ENCODE data around the gene QPRT. TPM values are rescaled to one million over a fixed set of nuclear protein-coding genes. Genes with fewer than 3 reads are reported as not detected.
"Not testable (repeated sequence)": the region's sequence is repeated elsewhere in the genome, so short reads cannot be mapped to it uniquely, and the experiment has no call there.

QPRT gene
- total RNA-seq, 3 donors from 2014 or later: 25.3 to 54.6 (median 25.4) TPM

DNA sequence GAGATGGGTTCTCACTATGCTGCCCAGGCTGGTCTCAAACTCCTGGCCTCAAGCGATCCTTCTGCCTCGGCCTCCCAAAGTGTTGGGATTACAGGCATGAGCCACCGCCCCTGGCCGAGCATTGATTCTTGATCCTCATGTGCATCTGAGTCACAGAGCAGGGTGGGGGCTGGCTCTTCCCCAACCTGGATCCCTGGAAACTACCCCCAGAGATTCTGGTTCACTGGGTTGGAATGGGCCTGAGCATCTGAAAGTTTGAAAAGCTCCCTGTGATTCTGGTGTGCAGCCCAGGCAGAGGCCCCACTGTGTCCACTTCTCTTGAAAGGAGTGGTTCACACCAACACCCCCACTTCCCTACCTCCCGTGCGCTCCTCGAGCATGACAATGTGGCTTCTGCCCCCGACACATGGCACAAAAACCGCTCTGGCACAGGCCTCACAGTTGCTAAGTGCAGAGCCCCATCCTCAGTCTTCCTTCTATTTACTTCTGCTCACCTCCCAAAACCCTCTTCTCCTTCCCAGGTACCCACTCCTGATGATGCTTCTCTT is 4.6 kb downstream of the QPRT start:
- intact Hi-C loops (cut with DNase I, micrococcal nuclease): no loop called here
- no peak for ATAC-seq
- no peaks in the 10 kb centered on the region for H3K9me3 ChIP-seq
- DNase-seq: no peak
- no peaks in the 10 kb centered on the region for H3K36me3 ChIP-seq (ENCODE audit: low read depth)
- TF ChIP-seq, protein P1, sequence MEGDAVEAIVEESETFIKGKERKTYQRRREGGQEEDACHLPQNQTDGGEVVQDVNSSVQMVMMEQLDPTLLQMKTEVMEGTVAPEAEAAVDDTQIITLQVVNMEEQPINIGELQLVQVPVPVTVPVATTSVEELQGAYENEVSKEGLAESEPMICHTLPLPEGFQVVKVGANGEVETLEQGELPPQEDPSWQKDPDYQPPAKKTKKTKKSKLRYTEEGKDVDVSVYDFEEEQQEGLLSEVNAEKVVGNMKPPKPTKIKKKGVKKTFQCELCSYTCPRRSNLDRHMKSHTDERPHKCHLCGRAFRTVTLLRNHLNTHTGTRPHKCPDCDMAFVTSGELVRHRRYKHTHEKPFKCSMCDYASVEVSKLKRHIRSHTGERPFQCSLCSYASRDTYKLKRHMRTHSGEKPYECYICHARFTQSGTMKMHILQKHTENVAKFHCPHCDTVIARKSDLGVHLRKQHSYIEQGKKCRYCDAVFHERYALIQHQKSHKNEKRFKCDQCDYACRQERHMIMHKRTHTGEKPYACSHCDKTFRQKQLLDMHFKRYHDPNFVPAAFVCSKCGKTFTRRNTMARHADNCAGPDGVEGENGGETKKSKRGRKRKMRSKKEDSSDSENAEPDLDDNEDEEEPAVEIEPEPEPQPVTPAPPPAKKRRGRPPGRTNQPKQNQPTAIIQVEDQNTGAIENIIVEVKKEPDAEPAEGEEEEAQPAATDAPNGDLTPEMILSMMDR (IDR thresholded peaks at IDR 0.05): no peak
- no peak overlapping the region for H3K4me3 ChIP-seq
- peaks cover 8% of the 10 kb centered on the region for H3K4me1 ChIP-seq (ENCODE audit: low read depth)

DNA sequence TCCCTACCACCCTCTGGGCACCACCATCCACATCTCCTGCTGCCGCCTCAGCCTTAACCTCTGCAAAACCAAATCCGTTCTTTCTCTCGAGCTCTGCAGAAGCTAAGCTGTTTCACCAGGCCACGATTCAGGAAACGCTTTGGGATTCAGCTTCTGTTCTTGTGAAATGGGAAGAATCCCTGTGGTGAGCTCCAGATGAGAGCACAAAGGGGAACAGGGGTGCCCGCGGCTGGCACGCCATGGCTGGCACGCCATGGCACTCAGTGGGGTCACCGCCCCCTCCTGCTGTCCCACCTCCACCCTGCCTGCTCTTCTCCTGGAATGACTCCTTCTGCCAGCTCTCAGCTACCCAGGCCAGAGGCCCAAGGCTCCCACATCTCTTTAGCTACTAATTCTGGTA is 5.7 kb downstream of the QPRT start:
- intact Hi-C loops (cut with DNase I, micrococcal nuclease): no loop called here
- no peak overlapping the region for H3K4me3 ChIP-seq
- TF ChIP-seq, protein P1 (IDR thresholded peaks at IDR 0.05): no peak
- no peaks in the 10 kb centered on the region for H3K36me3 ChIP-seq (ENCODE audit: low read depth)
- peaks cover 8% of the 10 kb centered on the region for H3K4me1 ChIP-seq (ENCODE audit: low read depth)
- no peak for ATAC-seq
- no peak for DNase-seq
- no peaks in the 10 kb centered on the region for H3K9me3 ChIP-seq

DNA sequence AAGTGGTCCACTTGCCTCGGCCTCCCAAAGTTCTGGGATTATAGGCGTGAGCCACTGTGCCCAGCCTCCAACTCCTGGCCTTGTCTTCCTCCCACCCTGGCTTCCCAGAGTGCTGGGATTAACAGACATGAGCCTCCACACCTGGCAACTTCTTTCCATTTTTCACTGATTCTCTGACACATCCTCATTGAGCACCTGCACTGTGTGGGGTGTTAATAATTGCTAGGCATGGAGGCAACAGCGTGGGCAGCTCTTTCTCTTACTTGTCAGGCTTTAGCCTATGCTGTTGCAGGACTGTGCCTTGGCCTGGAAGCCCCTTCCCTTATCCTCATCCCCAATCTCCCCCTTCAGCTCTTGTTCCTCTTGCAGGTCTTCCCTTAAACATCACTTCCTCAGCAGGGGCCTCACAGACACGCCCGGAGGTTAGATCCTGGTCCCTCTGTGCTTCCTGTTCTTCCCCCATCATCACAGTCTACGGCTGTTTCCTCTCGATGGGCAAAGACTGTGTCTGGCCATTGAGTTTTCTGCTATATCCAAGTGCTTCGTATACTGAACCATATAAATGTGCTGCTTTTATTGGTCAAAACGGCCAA is 7.9 kb downstream of the QPRT start:
- Histone ChIP-seq H3K36me3 (ENCODE audit: low read depth) (no peaks in the 10 kb centered on the region), H3K4me3 (no peak overlapping the region), H3K4me1 (ENCODE audit: low read depth) (peaks cover 3% of the 10 kb centered on the region), H3K9me3 (no peaks in the 10 kb centered on the region)
- TF ChIP-seq, protein P1 (IDR thresholded peaks at IDR 0.05): no peak
- ATAC-seq (no peak), DNase-seq (no peak)
- intact Hi-C loops (cut with DNase I, micrococcal nuclease): no loop called here

DNA sequence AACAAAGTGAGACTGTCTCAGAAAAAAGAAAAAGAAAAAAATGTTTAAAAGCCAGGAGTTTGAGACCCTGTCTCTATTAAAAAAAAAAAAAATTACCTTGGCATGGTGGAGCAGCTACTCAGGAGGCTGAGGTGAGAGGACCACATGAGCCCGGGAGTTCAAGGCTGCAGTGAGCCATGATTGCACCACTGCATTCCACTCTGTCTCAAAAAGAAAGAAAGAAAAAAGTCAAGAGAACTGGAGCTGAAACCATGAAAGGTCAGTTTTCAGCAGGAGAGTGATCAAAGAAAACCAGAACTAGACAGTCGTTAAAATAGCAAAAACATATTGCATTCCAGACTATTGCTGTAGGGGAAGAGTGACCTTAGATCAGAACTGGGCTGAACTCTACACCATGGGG is 8.8 kb downstream of the QPRT start:
- DNase-seq: no peak
- peaks cover 3% of the 10 kb centered on the region for H3K4me1 ChIP-seq (ENCODE audit: low read depth)
- TF ChIP-seq, protein P1 (IDR thresholded peaks at IDR 0.05): no peak
- ATAC-seq: no peak
- intact Hi-C loops (cut with DNase I, micrococcal nuclease): no loop called here
- no peaks in the 10 kb centered on the region for H3K9me3 ChIP-seq
- H3K4me3 ChIP-seq: no peak overlapping the region
- no peaks in the 10 kb centered on the region for H3K36me3 ChIP-seq (ENCODE audit: low read depth)

DNA sequence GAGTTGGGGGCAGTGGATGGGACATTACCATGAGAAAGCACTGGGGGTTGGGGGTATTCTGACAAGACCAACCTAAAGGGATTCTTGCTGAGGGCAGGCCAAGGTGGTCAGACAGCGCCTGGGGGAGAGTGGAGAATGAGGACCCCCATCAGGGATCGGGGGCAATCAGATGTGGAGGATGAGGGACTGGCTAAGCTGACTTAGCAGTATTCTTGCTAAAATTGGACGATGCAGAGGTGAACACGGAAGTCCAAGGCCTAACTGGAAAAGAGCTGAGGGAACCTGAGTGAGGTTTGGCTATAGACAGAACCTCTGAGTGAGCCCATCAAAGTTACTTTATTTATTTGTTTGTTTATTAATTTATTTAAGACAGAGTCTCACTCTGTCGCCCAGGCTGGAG is 9.2 kb downstream of the QPRT start:
- H3K36me3 ChIP-seq (ENCODE audit: low read depth): no peaks in the 10 kb centered on the region
- peaks cover 3% of the 10 kb centered on the region for H3K4me1 ChIP-seq (ENCODE audit: low read depth)
- ATAC-seq (no peak), DNase-seq (peak in 1 of 3 donors; percentile 11)
- no peaks in the 10 kb centered on the region for H3K9me3 ChIP-seq
- intact Hi-C loops (cut with DNase I, micrococcal nuclease): no loop called here
- H3K4me3 ChIP-seq: no peak overlapping the region
- TF ChIP-seq, protein P1 (IDR thresholded peaks at IDR 0.05): no peak

DNA sequence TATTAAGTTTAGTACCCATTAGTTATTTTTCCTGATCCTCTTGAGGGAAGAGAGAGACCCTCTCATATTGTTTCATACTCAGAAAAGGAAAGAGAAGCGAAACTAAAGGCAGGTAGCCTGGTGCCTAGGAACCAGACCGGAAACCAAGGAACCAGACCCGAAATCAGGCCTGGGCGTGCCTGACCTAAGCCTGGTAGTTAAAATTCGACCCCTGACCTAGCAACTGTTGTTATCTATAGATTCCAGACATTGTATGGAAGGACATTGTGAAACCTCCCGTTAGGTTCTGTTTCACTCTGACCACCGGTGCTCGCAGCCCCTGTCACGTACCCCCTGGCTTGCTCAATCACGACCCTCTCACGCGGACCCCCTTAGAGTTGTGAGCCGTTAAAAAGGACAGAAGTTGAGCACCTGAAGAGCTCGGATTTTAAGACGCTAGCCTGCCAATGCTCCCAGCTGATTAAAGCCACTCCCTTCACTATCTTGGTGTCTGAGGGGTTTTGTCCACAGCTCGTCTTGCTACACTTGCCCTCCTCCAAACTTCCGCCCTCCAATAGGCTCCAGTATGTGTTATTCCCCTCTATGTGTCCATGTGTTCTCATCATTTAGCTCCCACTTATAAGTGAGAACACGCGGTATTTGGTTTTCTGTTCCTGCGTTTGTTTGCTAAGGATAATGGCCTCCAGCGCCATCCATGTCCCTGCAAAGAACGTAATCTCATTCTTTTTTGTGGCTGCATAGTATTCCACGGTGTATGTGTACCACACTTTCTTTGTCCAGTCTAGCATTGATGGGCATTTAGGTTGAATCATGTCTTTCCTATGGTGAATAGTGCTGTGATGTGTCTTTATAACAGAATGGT is 10.7 kb downstream of the QPRT start:
- H3K4me1 ChIP-seq (ENCODE audit: low read depth); H3K4me3 ChIP-seq; ATAC-seq; intact Hi-C loops (cut with DNase I, micrococcal nuclease); H3K36me3 ChIP-seq (ENCODE audit: low read depth); H3K9me3 ChIP-seq: not testable (repeated sequence)
- peak in 1 of 3 donors; percentile 19 for DNase-seq

DNA sequence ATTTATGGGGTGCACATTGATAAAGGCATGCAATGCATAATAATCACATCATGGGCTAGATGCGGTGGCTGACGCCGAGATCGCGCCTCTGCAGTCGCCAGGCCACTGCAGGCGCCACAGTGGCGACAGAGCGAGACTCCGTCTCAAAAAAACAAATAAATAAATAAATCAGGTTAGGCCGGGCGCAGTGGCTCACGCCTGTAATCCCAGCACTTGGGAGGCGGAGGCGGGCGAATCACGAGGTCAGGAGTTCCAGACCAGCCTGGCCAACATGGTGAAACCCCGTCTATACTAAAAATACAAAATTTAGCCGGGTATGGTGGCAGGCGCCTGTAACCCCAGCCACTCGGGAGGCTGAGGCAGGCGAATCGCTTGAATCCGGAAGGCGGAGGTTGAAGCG is 13.6 kb downstream of the QPRT start:
- H3K36me3 ChIP-seq (ENCODE audit: low read depth); H3K9me3 ChIP-seq; H3K4me3 ChIP-seq; intact Hi-C loops (cut with DNase I, micrococcal nuclease); H3K4me1 ChIP-seq (ENCODE audit: low read depth); ATAC-seq: not testable (repeated sequence)
- DNase-seq: peak in 1 of 3 donors; percentile 23
